SK-N-MC (cell line): ENCODE measurements around the gene SHOC2.

ENCODE experiments used
- EZH2 ChIP-seq: fragments of 200-600 bp; sonication (generic); IDR thresholded peaks from one replicate; pipeline ENCODE4 v1.6.1; 2017; ENCODE audit warnings: antibody characterized with exemption
- FOXP2 ChIP-seq: optimal IDR thresholded peaks from 2 replicates; pipeline ENCODE3; 2011; ENCODE audit warnings: mild to moderate bottlenecking, moderate library complexity; ENCODE audit not compliant: insufficient read depth; ENCODE audit errors: extremely low read length, control extremely low read depth
- POLR2AphosphoS5 ChIP-seq: IDR thresholded peaks from 2 replicates; pipeline ENCODE4 v1.6.1; 2012; ENCODE audit warnings: mild to moderate bottlenecking, low read depth, low read length, borderline replicate concordance

DNA sequence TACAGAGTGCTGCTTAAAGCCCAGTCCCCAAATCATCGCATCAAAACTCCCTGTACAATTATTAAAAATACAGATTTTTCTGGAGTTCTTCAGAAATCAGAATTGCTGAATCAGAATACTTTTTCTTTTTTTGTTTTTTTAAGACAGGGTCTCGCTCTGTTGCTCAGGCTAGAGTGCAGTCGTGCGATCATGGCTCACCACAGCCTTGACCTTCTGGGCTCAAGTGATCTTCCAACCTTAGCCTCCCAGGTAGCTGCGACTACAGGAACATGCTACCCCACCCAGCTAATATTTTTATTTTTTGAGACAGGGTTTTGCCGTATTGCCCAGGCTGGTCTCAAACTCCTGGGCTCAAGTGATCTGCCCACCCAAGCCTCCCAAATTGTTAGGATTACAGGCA, 4.4 kb upstream of the SHOC2 start:
- TF ChIP-seq POLR2AphosphoS5, result no peak
- no peak for TF ChIP-seq EZH2
- no peak for TF ChIP-seq FOXP2
